H1 (cell line): ENCODE measurements around the gene DSP. TPM values are rescaled to one million over a fixed set of nuclear protein-coding genes. Genes with fewer than 3 reads are reported as not detected.

ENCODE experiments used
- CTCF ChIA-PET: fragments of 300-600 bp; sonication (Branson Sonifier 250); formaldehyde crosslinking; loops from one replicate; lab custom pipeline; 2021; ENCODE audit not compliant: partially characterized antibody; lab: Charles Lee
- POLR2A ChIA-PET: fragments of 300-600 bp; sonication (Branson Sonifier 250); formaldehyde crosslinking; loops from one replicate; lab custom pipeline; 2021; ENCODE audit warnings: inconsistent platforms; ENCODE audit not compliant: partially characterized antibody; lab: Charles Lee
- DNase-seq, 2 experiments: peaks; one replicate each; pipeline versions ENCODE4 v3.0.0 to v3.0.0-alpha.2; 2010 to 2022; ENCODE audit warnings: low spot score in 2 of 2, low read depth in 1 of 2, mixed read lengths in 1 of 2
- FAIRE-seq: peaks from 2 replicates; lab custom pipeline; 2011; peaks lifted over from hg19 to GRCh38; lab: Jason Lieb, UNC
- H2AFZ ChIP-seq: 2 replicates; pipeline ENCODE4 v1.8.1; 2012; ENCODE audit warnings: low read length, inconsistent platforms
- H2AK5ac ChIP-seq: 2 replicates; pipeline ENCODE4 v1.6.1; 2013; ENCODE audit warnings: low read depth, low read length
- H2BK120ac ChIP-seq: replicated peaks from 2 replicates; pipeline ENCODE3; 2013; ENCODE audit warnings: low read depth, low read length, inconsistent platforms
- H2BK12ac ChIP-seq: 2 replicates; pipeline ENCODE4 v1.6.1; 2013; ENCODE audit warnings: low read depth, low read length
- H2BK15ac ChIP-seq: 2 replicates; pipeline ENCODE4 v1.6.1; 2013; ENCODE audit warnings: low read length
- H2BK20ac ChIP-seq: 2 replicates; pipeline ENCODE4 v1.6.1; 2013; ENCODE audit warnings: low read length
- H2BK5ac ChIP-seq: 2 replicates; pipeline ENCODE4 v1.6.1; 2013; ENCODE audit warnings: low read depth, low read length
- H3K14ac ChIP-seq: 2 replicates; pipeline ENCODE4 v1.6.1; 2013; ENCODE audit warnings: inconsistent platforms; ENCODE audit not compliant: insufficient read length
- H3K18ac ChIP-seq: 2 replicates; pipeline ENCODE4 v1.6.1; 2013; ENCODE audit warnings: low read length; ENCODE audit errors: extremely low read depth
- H3K23ac ChIP-seq: 2 replicates; pipeline ENCODE4 v1.6.1; 2013; ENCODE audit warnings: inconsistent platforms; ENCODE audit not compliant: insufficient read length
- H3K23me2 ChIP-seq: 2 replicates; pipeline ENCODE4 v1.6.1; 2013; ENCODE audit warnings: low read depth, low read length
- H3K27ac ChIP-seq: 2 replicates; pipeline ENCODE4 v1.6.1; 2011; ENCODE audit warnings: low read depth, low read length, inconsistent platforms
- H3K27me3 ChIP-seq, 4 experiments: replicated peaks in 1 of 4; 1 replicate in 1 of 4; 2 replicates in 3 of 4; pipeline versions ENCODE4 v1.6.1 to v1.8.1; 2011 to 2013; ENCODE audit warnings: low read length in 3 of 4, mild to moderate bottlenecking in 3 of 4, inconsistent platforms in 2 of 4, mixed read lengths in 2 of 4, moderate library complexity in 1 of 4; ENCODE audit not compliant: control insufficient read depth in 3 of 4, insufficient read depth in 3 of 4; ENCODE audit errors: extremely low read depth in 1 of 4
- H3K36me3 ChIP-seq, 4 experiments: 2 replicates each; pipeline versions ENCODE4 v1.6.1 to v1.8.1; 2011 to 2013; ENCODE audit warnings: mild to moderate bottlenecking in 4 of 4, low read length in 3 of 4, moderate library complexity in 2 of 4, control low read depth in 1 of 4, inconsistent platforms in 1 of 4; ENCODE audit not compliant: insufficient read depth in 4 of 4, control insufficient read depth in 2 of 4
- H3K4ac ChIP-seq: replicated peaks from 2 replicates; pipeline ENCODE3; 2013; ENCODE audit warnings: low read length, low read depth, mixed read lengths, inconsistent platforms; ENCODE audit not compliant: insufficient read length
- H3K4me1 ChIP-seq, 4 experiments: replicated peaks in 1 of 4; 1 replicate in 1 of 4; 2 replicates in 3 of 4; pipeline versions ENCODE4 v1.6.1 to v1.8.1; 2011 to 2013; ENCODE audit warnings: low read length in 3 of 4, inconsistent platforms in 2 of 4, mixed read lengths in 1 of 4; ENCODE audit not compliant: insufficient read depth in 4 of 4, control insufficient read depth in 3 of 4
- H3K4me2 ChIP-seq, 2 experiments: 2 replicates each; pipeline versions ENCODE4 v1.6.1 to v1.8.1; 2011 to 2013; ENCODE audit warnings: low read depth in 2 of 2, low read length in 2 of 2, control low read depth in 1 of 2, inconsistent platforms in 1 of 2, mild to moderate bottlenecking in 1 of 2; ENCODE audit not compliant: insufficient read depth in 1 of 2
- H3K4me3 ChIP-seq, 4 experiments: fragments of 200-600, 300-600 bp in 1 of 4; sonication (generic), shearing (Covaris generic), sonication (Bioruptor Twin) in 1 of 4; 2 replicates each; pipeline versions ENCODE4 v1.5.1 to v1.8.1; 2011 to 2016; ENCODE audit warnings: low read length in 4 of 4, low read depth in 3 of 4, control low read depth in 2 of 4, inconsistent platforms in 2 of 4, mild to moderate bottlenecking in 2 of 4, mixed read lengths in 1 of 4, moderate library complexity in 1 of 4; ENCODE audit not compliant: insufficient read depth in 2 of 4; ENCODE audit errors: extremely low read depth in 1 of 4
- H3K56ac ChIP-seq: replicated peaks from 2 replicates; pipeline ENCODE3; 2013; ENCODE audit warnings: low read depth, mild to moderate bottlenecking, mixed read lengths, low read length, inconsistent platforms; ENCODE audit not compliant: insufficient read length
- H3K79me1 ChIP-seq: 2 replicates; pipeline ENCODE4 v1.6.1; 2013; ENCODE audit warnings: low read depth, low read length, control low read depth
- H3K79me2 ChIP-seq, 2 experiments: 2 replicates each; pipeline versions ENCODE4 v1.6.1 to v1.8.1; 2012 to 2013; ENCODE audit warnings: low read length in 2 of 2, mild to moderate bottlenecking in 2 of 2, inconsistent platforms in 1 of 2; ENCODE audit not compliant: insufficient read depth in 2 of 2, control insufficient read depth in 1 of 2
- H3K9ac ChIP-seq, 4 experiments: replicated peaks in 1 of 4; 1 replicate in 1 of 4; 2 replicates in 3 of 4; pipeline versions ENCODE4 v1.6.1 to v1.8.1; 2011 to 2013; ENCODE audit warnings: low read depth in 3 of 4, low read length in 3 of 4, control low read depth in 2 of 4, mild to moderate bottlenecking in 2 of 4, moderate library complexity in 2 of 4, inconsistent platforms in 1 of 4; ENCODE audit errors: extremely low read depth in 1 of 4
- H3K9me3 ChIP-seq, 2 experiments: 2 replicates each; pipeline versions ENCODE4 v1.6.1 to v1.8.1; 2012 to 2013; ENCODE audit warnings: mild to moderate bottlenecking in 2 of 2, moderate library complexity in 2 of 2, control low read depth in 1 of 2, inconsistent platforms in 1 of 2, low read depth in 1 of 2, low read length in 1 of 2, mixed read lengths in 1 of 2; ENCODE audit not compliant: insufficient read depth in 2 of 2
- H4K20me1 ChIP-seq, 2 experiments: replicated peaks in 1 of 2; 2 replicates each; pipeline versions ENCODE3 to v1.8.1; 2011 to 2013; ENCODE audit warnings: inconsistent platforms in 2 of 2, low read length in 2 of 2, mild to moderate bottlenecking in 1 of 2; ENCODE audit not compliant: insufficient read depth in 2 of 2, control insufficient read depth in 1 of 2
- H4K5ac ChIP-seq: 2 replicates; pipeline ENCODE4 v1.6.1; 2013; ENCODE audit warnings: low read length, low read depth, mixed read lengths, inconsistent platforms; ENCODE audit not compliant: insufficient read length
- H4K8ac ChIP-seq: 2 replicates; pipeline ENCODE4 v1.8.0; 2013; ENCODE audit warnings: mild to moderate bottlenecking, moderate library complexity, low read length, inconsistent platforms; ENCODE audit not compliant: insufficient read depth; ENCODE audit errors: extremely low read depth
- H4K91ac ChIP-seq: replicated peaks from 2 replicates; pipeline ENCODE3; 2013; ENCODE audit warnings: low read length, mixed read lengths, inconsistent platforms; ENCODE audit not compliant: insufficient read length
- MAFK ChIP-seq: IDR thresholded peaks from 2 replicates; pipeline ENCODE4 v1.6.1; 2012; ENCODE audit warnings: low read depth, mild to moderate bottlenecking, improper control_type of control experiment, low read length
- NRF1 ChIP-seq: IDR thresholded peaks from 2 replicates; pipeline ENCODE4 v1.6.1; 2011; ENCODE audit warnings: mild to moderate bottlenecking, low read depth, low read length, improper control_type of control experiment
- YY1 ChIP-seq: IDR thresholded peaks from 2 replicates; pipeline ENCODE4 v1.6.1; 2011; ENCODE audit warnings: low read depth, mild to moderate bottlenecking, low read length
- WGBS, 2 experiments: shearing (Covaris generic) in 1 of 2; methylation state at CpG; one replicate each; pipeline versions ENCODE4 v1.1.6 to v1.1.7; 2013 to 2015; ENCODE audit warnings: low lambda C conversion rate in 2 of 2, mixed read lengths in 2 of 2, inconsistent platforms in 1 of 2, low coverage in 1 of 2, missing lambda C conversion rate in 1 of 2; ENCODE audit not compliant: insufficient replicate concordance in 2 of 2, insufficient coverage in 1 of 2, insufficient read length in 1 of 2; ENCODE audit errors: extremely low coverage in 1 of 2, missing lambda C conversion rate in 1 of 2; 5-methylcytosine and 5-hydroxymethylcytosine counted together
- polyA plus RNA-seq, 7 experiments: library from polyadenylated mRNA; depleted of rRNA in 3 of 7; stranded (reverse) in 5 of 7; unstranded in 2 of 7; fragments of >200 nt in 5 of 7; fragments of 200-250 nt in 2 of 7; gene quantifications; 1 replicate in 5 of 7; 2 replicates in 1 of 7; 4 replicates in 1 of 7; pipeline versions ENCODE4 v1.2.1 to v1.2.3, GENCODE V29; 2011 to 2013; ENCODE audit warnings: missing spikeins in 2 of 7, mixed read lengths in 2 of 7
- total RNA-seq: library from RNA; stranded (reverse); fragmentation: NEBNext Ultra II Directional; extraction: Animal tissue kit (Norgen Biotek cat#: 25700); gene quantifications from 2 replicates; pipeline ENCODE4 v1.2.1, GENCODE V29; 2021

DSP gene
- total and polyA plus RNA-seq, 2 of the 8 experiments (the other 6 are each of a cell fraction or from before 2014, with no cell fraction given), result 14.3 to 48.5 TPM

DNA sequence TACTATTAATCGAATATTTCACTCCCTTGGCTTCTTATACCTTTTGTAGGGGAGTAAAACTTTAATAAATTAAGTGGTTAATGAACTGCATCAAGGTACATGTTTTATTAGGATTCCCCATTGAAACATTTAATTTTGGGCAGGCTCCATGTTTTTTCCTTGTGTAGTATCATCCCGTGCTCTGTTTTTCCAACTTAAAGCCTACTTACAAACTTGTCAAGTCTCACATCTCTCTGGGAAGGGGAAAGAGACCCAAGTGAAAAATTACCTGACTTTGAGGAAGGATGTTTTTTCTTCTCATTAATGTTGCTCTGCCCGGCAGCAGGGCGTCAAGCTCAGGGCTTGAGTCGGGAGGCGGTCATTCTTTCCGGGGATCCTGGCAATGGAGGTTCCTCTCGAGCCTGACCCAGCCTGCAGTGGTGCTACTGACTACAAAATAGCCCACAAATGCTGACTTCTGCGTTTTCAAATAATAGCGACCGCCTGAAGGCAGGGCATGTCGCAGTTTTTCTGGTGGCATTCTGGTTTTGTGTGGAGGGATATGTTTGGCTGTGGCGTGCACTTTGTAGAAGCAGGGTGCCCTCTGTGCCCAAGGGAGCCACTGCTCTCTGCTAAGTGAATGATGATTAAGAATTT is 2.4 kb downstream of the DSP start:
- Histone ChIP-seq H3K4me1 (peaks cover 8 to 21% (median 12%) of the 10 kb centered on the region in 4 experiments), H4K91ac (no peak overlapping the region), H2AFZ (no peak overlapping the region), H3K14ac (no peak overlapping the region), H3K4me3 (peak overlapping the region; percentile 17 to 93 (median 83); a peak in 7 of 8 replicates), H3K9me3 (no peaks in the 10 kb centered on the region), H4K8ac (0 out of 2 replicates have a peak overlapping the region, but pooled peaks have one; percentile 35), H2BK20ac (0 out of 2 replicates have a peak overlapping the region, but pooled peaks have one; percentile 35), H3K18ac (no peak overlapping the region), H4K5ac (no peak overlapping the region), H4K20me1 (peaks cover 0 to 3% of the 10 kb centered on the region in 2 experiments), H3K79me2 (peaks cover 0 to 44% of the 10 kb centered on the region in 2 experiments; a peak in 2 of 4 replicates), H3K36me3 (no peaks in the 10 kb centered on the region), H3K23me2 (peaks cover 2% of the 10 kb centered on the region; the same call in 1 of the 2 replicates), H3K79me1 (peaks cover 2% of the 10 kb centered on the region; the same call in 1 of the 2 replicates), H2BK5ac (no peak overlapping the region)
- no peak for DNase-seq
- 0 out of 2 replicates have a peak, but pooled peaks have one; percentile 26 for TF ChIP-seq YY1
- peak; percentile 20; the same call in 1 of the 2 replicates for TF ChIP-seq MAFK
- TF ChIP-seq NRF1, result no peak
- TF ChIP-seq, all 59 proteins: peak for 2
- peaks cover 0 to 17% (median 11%) of the 10 kb centered on the region in 4 experiments; a peak in 6 of 7 replicates for H3K27me3 ChIP-seq
- WGBS, 2 experiments, result 21% methylated on average over 13 of the region's 13 CpGs; no CpG with 5 or more reads in 1 of the 2 experiments
- no peak overlapping the region for H2BK12ac ChIP-seq
- peak overlapping the region; percentile 79 to 86 for H3K4me2 ChIP-seq
- H2BK15ac ChIP-seq, result no peak overlapping the region
- peak overlapping the region in 1 of 4 experiments; percentile 26; a peak in 2 of 7 replicates for H3K9ac ChIP-seq
- no peak overlapping the region for H2BK120ac ChIP-seq
- H3K56ac ChIP-seq, result no peak overlapping the region
- CTCF ChIA-PET, result interaction anchor here (1.4 kb wide), 1 partner anchor 17 kb away, joined by 3 read pairs; no protein-coding TSS in a partner anchor
- H2AK5ac ChIP-seq, result no peak overlapping the region
- no peak overlapping the region for H3K4ac ChIP-seq
- no peak overlapping the region for H3K27ac ChIP-seq
- FAIRE-seq, result no peak
- no peak overlapping the region for H3K23ac ChIP-seq
- POLR2A ChIA-PET, result interaction anchor here (1.4 kb wide), 1 partner anchor 10 kb away, joined by 3 read pairs; no protein-coding TSS in a partner anchor
